ENCODE results near the gene FLRT2.

The FLRT2 gene

DNA sequence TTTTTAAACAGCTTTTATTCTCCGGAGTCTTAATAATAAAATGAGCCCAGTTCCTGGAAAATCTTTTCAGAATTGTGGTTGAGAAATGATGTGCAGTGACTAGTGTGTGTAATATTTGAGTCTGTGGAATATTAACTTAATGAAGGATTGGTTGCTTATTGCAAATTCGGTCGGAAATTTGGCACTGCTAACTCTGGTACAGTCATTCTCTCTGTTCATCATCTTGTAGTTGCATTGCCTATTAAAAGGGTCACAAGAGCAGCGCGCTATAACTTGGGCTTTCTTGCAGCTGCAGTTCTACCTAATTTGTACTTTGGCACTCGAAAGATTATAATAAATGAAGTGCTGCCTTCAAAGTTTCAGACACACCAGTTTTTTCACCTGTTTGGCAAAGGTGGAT, 146.0 kb downstream of the FLRT2 start:
- no peak for DNase-seq

DNA sequence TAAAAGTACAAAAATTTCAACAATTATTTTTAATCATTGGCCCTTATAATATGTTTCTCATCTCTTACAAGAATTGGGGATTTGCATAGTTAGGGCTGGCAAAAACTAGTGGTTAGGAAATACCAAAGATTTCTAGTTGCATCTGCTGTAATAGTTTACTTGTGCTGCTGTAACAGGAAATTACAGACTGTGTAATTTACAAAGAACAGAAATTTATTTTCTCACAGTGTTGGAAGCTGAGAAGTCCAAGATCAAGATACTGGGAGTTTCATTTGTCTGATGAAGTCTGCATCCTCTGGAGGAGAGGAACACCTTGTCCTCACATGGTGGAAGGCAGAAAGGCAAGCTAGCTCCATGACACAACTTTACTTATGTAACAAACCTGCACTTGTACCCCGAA, 157.0 kb downstream of the FLRT2 start:
- no peak for DNase-seq

DNA sequence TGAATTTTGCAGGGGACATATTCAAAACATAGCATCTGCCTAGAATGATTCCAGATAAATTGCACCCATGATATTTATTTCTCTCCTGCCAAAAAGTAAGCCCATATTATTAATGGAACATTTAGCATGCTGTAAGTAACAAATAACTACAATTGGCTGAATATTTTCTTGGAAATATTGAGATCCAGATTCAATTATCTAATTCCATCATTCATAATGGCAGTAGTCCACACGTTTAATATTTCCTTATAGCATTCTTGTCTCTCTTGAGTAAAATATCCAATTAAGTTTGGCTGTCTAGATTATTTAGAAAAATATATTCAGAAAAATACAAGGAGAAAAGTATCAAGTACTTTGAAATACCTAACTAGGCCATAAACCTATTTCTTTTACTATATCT, 157.5 kb downstream of the FLRT2 start:
- no peak for DNase-seq

DNA sequence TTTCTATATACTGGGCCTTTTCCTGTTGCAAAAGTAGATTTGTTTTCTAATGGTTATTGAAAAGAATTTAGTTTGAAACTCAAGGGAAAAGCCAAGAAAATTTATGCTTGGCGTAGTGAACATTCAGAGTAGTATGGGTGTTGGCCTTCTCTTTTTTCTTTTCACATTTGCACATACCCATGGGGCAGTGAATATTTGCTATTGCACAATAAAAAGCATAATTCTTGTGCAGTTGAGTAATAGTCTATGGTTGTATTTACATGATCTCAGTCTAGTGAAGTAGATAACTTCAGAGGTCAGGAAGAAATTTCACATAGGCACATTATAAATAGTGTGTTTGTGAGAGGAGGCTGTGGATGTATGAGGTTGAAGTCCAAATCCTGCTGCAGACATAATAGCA, 158.1 kb downstream of the FLRT2 start:
- no peak for DNase-seq

DNA sequence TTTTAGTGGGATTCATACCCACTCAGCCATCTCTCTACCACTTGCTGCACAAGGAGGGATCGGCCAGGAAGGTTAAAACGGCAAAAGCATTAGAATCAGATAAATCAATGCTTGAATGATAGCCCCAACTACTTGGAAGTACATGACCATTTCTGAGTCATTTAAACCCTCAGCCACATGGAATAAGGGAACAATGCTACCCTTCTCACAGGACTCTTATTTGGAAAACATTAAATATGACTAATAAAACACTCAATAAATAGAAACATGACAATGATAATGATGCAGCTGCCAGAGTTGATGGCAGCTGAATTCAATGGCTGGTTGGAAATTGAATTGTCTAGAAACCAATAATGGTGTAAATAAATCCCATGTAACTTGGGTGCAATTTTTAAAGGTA, 165.4 kb downstream of the FLRT2 start:
- peak; percentile 79 for DNase-seq

DNA sequence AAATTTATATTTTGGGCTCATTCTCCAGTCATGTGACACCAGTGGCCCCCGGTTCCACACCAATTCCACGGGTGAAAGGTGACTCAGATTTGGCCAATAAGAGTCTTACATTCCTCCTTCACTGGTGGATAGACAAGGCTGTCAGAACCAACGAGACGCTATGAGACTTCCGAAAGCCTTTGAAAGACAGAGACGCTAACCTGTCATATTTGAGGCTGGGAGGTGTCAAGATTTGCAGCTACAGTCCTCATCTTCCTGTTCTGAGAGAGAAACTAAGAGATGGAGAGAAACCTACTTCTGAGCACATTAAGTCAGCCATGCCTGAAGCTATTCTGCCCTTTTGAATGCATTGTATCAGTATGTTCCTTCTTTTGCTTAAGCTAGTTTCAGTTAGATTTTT, 171.2 kb downstream of the FLRT2 start:
- DNase-seq = no peak

DNA sequence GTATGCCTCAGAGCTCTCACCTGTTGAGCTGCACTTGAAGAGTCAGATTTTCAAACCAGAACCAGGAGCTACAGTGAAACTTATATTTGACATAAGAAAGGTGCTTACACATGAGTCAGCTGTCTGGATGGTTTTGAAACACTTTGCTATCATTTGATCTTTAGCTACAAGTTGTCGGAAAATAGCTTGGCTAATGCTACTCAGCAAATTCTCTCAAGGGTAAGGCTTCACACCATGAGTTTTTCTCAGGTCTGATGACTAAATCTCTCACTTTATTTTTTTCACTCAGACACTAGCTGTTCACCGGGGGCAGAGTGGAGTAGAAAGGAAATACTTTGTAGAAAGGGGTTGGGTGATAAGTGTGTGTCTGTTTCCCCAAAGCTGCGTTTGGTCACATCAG, 171.8 kb downstream of the FLRT2 start:
- no peak for DNase-seq

DNA sequence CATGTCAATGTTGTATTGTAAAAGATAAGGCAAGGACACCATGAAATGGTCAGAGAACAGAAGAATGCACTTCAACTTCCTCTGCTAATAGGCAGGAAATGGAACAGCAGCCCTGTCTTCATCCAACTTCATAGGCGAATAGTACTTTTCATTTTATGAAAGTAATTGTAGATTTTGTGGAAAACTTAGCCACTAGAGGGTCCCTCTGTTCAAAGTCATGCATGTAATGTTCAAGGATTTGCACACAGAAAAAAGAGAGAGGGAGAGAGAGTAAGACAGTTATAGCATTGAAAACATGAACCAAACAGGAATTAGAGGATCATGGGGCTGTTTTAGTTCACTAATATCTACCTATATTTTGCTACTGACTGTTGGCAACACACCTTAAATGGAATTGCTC, 172.2 kb downstream of the FLRT2 start:
- no peak for DNase-seq

DNA sequence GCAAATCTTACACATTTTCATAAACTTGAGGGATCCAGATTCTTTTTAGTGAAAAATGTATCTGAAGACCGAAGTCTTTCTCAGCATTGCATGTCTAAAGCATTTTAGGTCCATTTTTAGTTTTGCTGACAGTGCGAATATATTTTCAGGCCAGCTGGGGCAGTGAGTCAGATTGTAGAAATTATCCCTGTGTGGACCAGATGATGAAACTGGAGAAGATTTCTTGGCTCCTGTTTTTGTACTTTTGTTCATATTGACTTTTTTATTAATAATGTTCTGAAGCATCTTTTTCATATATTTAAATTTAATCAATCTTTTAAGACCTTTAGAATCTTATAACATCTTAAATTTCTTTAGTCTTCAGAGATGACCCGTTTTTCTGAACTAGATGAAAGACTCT, 173.1 kb downstream of the FLRT2 start:
- no peak for DNase-seq

All from DMS79 treated with DMSO at 0.1 percent for 48 hours (cell line).